Measurements from ENCODE around the gene PLCB1.

- TF ChIP-seq REST (IDR thresholded peaks at IDR 0.05; ENCODE audit: unreplicated experiment) (no peak), CTCF (conservative IDR thresholded peaks at IDR 0.05; ENCODE audit: low read depth in 2 of 2) (no peak), JUNB (IDR thresholded peaks at IDR 0.05; ENCODE audit: unreplicated experiment) (no peak), EZH2 (IDR thresholded peaks at IDR 0.05; ENCODE audit: low read depth, unreplicated experiment) (no peak), CREB1 (CRISPR knock-in tag; IDR thresholded peaks at IDR 0.05; ENCODE audit: low read depth) (no peak)
These were observed 130.7 kb downstream of the PLCB1 start for GRCh38 chr20:8262721-8263120.
